Kidney epithelial cell (primary cell): ENCODE measurements around the gene CER1. TPM values are rescaled to one million over a fixed set of nuclear protein-coding genes. Genes with fewer than 3 reads are reported as not detected.

Experiments used
- DNase-seq: peaks from one replicate; pipeline ENCODE4 v3.0.0-alpha.2; 2010; ENCODE audit warnings: low read depth
- H3K27me3 ChIP-seq: 2 replicates; pipeline ENCODE4 v1.6.0; 2011; ENCODE audit warnings: low read length; ENCODE audit not compliant: control insufficient read depth, insufficient read depth
- H3K36me3 ChIP-seq: 2 replicates; pipeline ENCODE4 v1.5.1; 2011; ENCODE audit warnings: low read length; ENCODE audit not compliant: control insufficient read depth, insufficient read depth
- H3K4me3 ChIP-seq: 2 replicates; pipeline ENCODE4 v1.5.1; 2011; ENCODE audit warnings: low read depth, mild to moderate bottlenecking, control low read depth, low read length
- CTCF ChIP-seq: IDR thresholded peaks from 2 replicates; pipeline ENCODE4 v1.5.1; 2011; ENCODE audit warnings: mild to moderate bottlenecking, moderate library complexity, low read length, control low read depth, inconsistent platforms; ENCODE audit not compliant: insufficient read depth, poor library complexity, severe bottlenecking
- total RNA-seq: library from RNA; depleted of rRNA; stranded (reverse); fragments of >200 nt; gene quantifications from 2 replicates; pipeline ENCODE4 v1.2.3, GENCODE V29; 2015

Gene CER1
- total RNA-seq, 1 donor from 2014 or later, result not detected

- no peak for TF ChIP-seq CTCF
Measured at GRCh38 chr9:14749741-14750211, 27.2 kb upstream of the CER1 start.

DNA sequence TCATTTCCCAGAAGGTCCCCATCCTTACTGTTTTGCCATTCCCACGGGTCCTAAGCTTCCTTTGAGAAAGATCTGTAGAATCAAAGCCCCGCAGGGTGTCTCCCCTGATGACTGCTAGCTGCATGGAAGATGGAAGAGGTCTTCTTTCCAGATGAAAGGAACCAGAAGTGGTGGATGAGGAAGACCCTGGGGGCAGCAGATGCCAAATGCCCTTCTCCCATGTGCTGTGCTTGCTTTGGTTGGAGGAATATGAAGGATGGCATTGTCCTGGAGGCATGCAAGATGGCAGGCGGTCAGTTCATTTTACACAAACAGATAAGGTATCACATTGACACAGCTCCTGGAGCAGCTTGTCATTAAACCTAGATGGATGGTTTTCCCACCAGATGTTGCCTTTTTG is 25.8 kb upstream of the CER1 start:
- no peaks in the 10 kb centered on the region for H3K36me3 ChIP-seq
- no peak for TF ChIP-seq CTCF
- no peaks in the 10 kb centered on the region for H3K27me3 ChIP-seq
- no peak for DNase-seq
- H3K4me3 ChIP-seq, result no peak overlapping the region

More at GRCh38 chr9:14749741-14750211, 27.2 kb upstream of the CER1 start:
- H3K27me3 ChIP-seq, result no peaks in the 10 kb centered on the region
- H3K4me3 ChIP-seq, result no peak overlapping the region
- no peak for DNase-seq
- no peaks in the 10 kb centered on the region for H3K36me3 ChIP-seq

GRCh38 chr9:14747111-14747510 is 24.6 kb upstream of the CER1 start:
- Histone ChIP-seq H3K27me3 (no peaks in the 10 kb centered on the region), H3K4me3 (no peak overlapping the region), H3K36me3 (no peaks in the 10 kb centered on the region)
- DNase-seq, result no peak
- no peak for TF ChIP-seq CTCF

- H3K27me3 ChIP-seq, result no peaks in the 10 kb centered on the region
- H3K4me3 ChIP-seq, result no peak overlapping the region
- no peak for DNase-seq
- TF ChIP-seq CTCF, result no peak
- no peaks in the 10 kb centered on the region for H3K36me3 ChIP-seq
Measured at GRCh38 chr9:14746626-14747025, 24.1 kb upstream of the CER1 start.

GRCh38 chr9:14744768-14745167 is 22.2 kb upstream of the CER1 start:
- DNase-seq, result no peak
- Histone ChIP-seq H3K36me3 (no peaks in the 10 kb centered on the region), H3K4me3 (no peak overlapping the region), H3K27me3 (no peaks in the 10 kb centered on the region)
- no peak for TF ChIP-seq CTCF

- Histone ChIP-seq H3K27me3 (no peaks in the 10 kb centered on the region), H3K36me3 (no peaks in the 10 kb centered on the region), H3K4me3 (no peak overlapping the region)
- no peak for TF ChIP-seq CTCF
- DNase-seq, result no peak
Measured at GRCh38 chr9:14741369-14741768, 18.8 kb upstream of the CER1 start.
